SK-N-SH (cell line): Measurements from ENCODE around the gene CASTOR2. TPM values are rescaled to one million over a fixed set of nuclear protein-coding genes. Genes with fewer than 3 reads are reported as not detected.

Experiments
- CTCF ChIA-PET: fragments of 300-600, 350-600 bp; formaldehyde crosslinking; extraction: SDS; loops from one replicate; lab custom pipeline; 2021; lab: Yijun Ruan, JAX
- POLR2A ChIA-PET: fragments of 350-600 bp; sonication (Branson Sonifier 250); formaldehyde crosslinking; extraction: SDS; loops from one replicate; lab custom pipeline; 2020; ENCODE audit warnings: antibody characterized with exemption, inconsistent platforms; lab: Yijun Ruan, JAX
- DNase-seq: peaks from one replicate; pipeline ENCODE4 v3.0.0; 2012
- H2AFZ ChIP-seq: fragments of 200-600 bp; sonication (generic); 2 replicates; pipeline ENCODE4 v1.8.1; 2016; ENCODE audit warnings: antibody characterized with exemption, mild to moderate bottlenecking, low read depth
- H3F3A ChIP-seq: fragments of 200-600 bp; sonication (generic); replicated peaks from 2 replicates; pipeline ENCODE3; 2016; ENCODE audit warnings: antibody characterized with exemption, mild to moderate bottlenecking; ENCODE audit not compliant: insufficient read depth
- H3K27ac ChIP-seq, 2 experiments: fragments of 200-500 bp in 1 of 2; fragments of 200-600 bp in 1 of 2; sonication (Bioruptor generic) in 1 of 2; sonication (generic), shearing (Covaris generic) in 1 of 2; 2 replicates each; pipeline versions ENCODE4 v1.5.1 to v1.6.1; 2014 to 2016; ENCODE audit warnings: low read depth in 2 of 2, inconsistent platforms in 1 of 2, low read length in 1 of 2, mild to moderate bottlenecking in 1 of 2, mixed read lengths in 1 of 2
- H3K27me3 ChIP-seq: fragments of 200-600 bp; sonication (generic), shearing (Covaris generic); 2 replicates; pipeline ENCODE4 v1.6.1; 2016; ENCODE audit warnings: mixed run types; ENCODE audit not compliant: insufficient read depth
- H3K36me3 ChIP-seq, 2 experiments: fragments of 200-500 bp in 1 of 2; fragments of 200-600 bp in 1 of 2; sonication (Bioruptor generic) in 1 of 2; sonication (generic) in 1 of 2; replicated peaks in 1 of 2; 2 replicates each; pipeline versions ENCODE3 to v1.5.1; 2014 to 2016; ENCODE audit warnings: low read length in 1 of 2, mild to moderate bottlenecking in 1 of 2; ENCODE audit not compliant: insufficient read depth in 2 of 2, control insufficient read depth in 1 of 2
- H3K4me1 ChIP-seq, 2 experiments: fragments of 200-500 bp in 1 of 2; fragments of 200-600 bp in 1 of 2; sonication (Bioruptor generic) in 1 of 2; sonication (generic), shearing (Covaris generic) in 1 of 2; 2 replicates each; pipeline versions ENCODE4 v1.5.1 to v1.6.1; 2014 to 2016; ENCODE audit warnings: low read depth in 1 of 2, low read length in 1 of 2, mixed run types in 1 of 2; ENCODE audit not compliant: insufficient read depth in 2 of 2, control insufficient read depth in 1 of 2
- H3K4me2 ChIP-seq: fragments of 200-600 bp; sonication (generic), shearing (Covaris generic); 2 replicates; pipeline ENCODE4 v1.6.1; 2017; ENCODE audit warnings: mixed run types
- H3K4me3 ChIP-seq, 2 experiments: fragments of 200-500 bp in 1 of 2; fragments of 200-600 bp in 1 of 2; sonication (Bioruptor generic) in 1 of 2; sonication (generic), shearing (Covaris generic) in 1 of 2; 2 replicates each; pipeline versions ENCODE4 v1.5.1 to v1.8.1; 2014 to 2016; ENCODE audit warnings: low read depth in 2 of 2, inconsistent platforms in 1 of 2, low read length in 1 of 2, mild to moderate bottlenecking in 1 of 2, mixed read lengths in 1 of 2, moderate library complexity in 1 of 2
- H3K79me2 ChIP-seq: fragments of 200-600 bp; sonication (generic); 2 replicates; pipeline ENCODE4 v1.8.1; 2017; ENCODE audit warnings: mild to moderate bottlenecking; ENCODE audit not compliant: insufficient read depth
- H3K9ac ChIP-seq: fragments of 200-600 bp; sonication (generic); 2 replicates; pipeline ENCODE4 v1.6.1; 2017; ENCODE audit warnings: mixed run types
- H3K9me2 ChIP-seq: fragments of 200-600 bp; sonication (generic); 2 replicates; pipeline ENCODE4 v1.6.1; 2017; ENCODE audit warnings: mixed run types
- H3K9me3 ChIP-seq: fragments of 200-600 bp; sonication (generic); 2 replicates; pipeline ENCODE4 v1.6.1; 2017; ENCODE audit warnings: mixed run types, mild to moderate bottlenecking, moderate library complexity
- H4K20me1 ChIP-seq: fragments of 200-600 bp; sonication (generic); 2 replicates; pipeline ENCODE4 v1.6.1; 2017; ENCODE audit warnings: mild to moderate bottlenecking, mixed run types; ENCODE audit not compliant: insufficient read depth
- EP300 ChIP-seq, 2 experiments: IDR thresholded peaks; 2 replicates each; pipeline versions ENCODE4 v1.4.0 to v1.6.1; 2012; ENCODE audit warnings: borderline replicate concordance in 1 of 2, low read depth in 1 of 2, low read length in 1 of 2
- FOSL2 ChIP-seq: IDR thresholded peaks from 2 replicates; pipeline ENCODE4 v1.4.0; 2012; ENCODE audit warnings: low read depth, mild to moderate bottlenecking, moderate library complexity, borderline replicate concordance
- GABPA ChIP-seq: IDR thresholded peaks from 2 replicates; pipeline ENCODE4 v1.4.0; 2012; ENCODE audit warnings: low read depth, mild to moderate bottlenecking
- IRF3 ChIP-seq: fragments of 150-350 bp; IDR thresholded peaks from 2 replicates; pipeline ENCODE4 v1.6.1; 2016; ENCODE audit warnings: mild to moderate bottlenecking, low read depth, low read length
- JUND ChIP-seq: IDR thresholded peaks from 2 replicates; pipeline ENCODE4 v1.4.0; 2012
- MXI1 ChIP-seq: IDR thresholded peaks from 2 replicates; pipeline ENCODE4 v1.6.1; 2012; ENCODE audit warnings: mild to moderate bottlenecking, low read depth, low read length, improper control_type of control experiment
- NFIC ChIP-seq: IDR thresholded peaks from 2 replicates; pipeline ENCODE4 v1.4.0; 2012; ENCODE audit warnings: borderline replicate concordance
- POLR2AphosphoS5 ChIP-seq: IDR thresholded peaks from 2 replicates; pipeline ENCODE4 v1.6.1; 2012; ENCODE audit warnings: low read depth, low read length
- RAD21 ChIP-seq: IDR thresholded peaks from 2 replicates; pipeline ENCODE4 v1.6.1; 2012; ENCODE audit warnings: mild to moderate bottlenecking, low read length
- REST ChIP-seq: IDR thresholded peaks from 2 replicates; pipeline ENCODE4 v1.6.1; 2012; ENCODE audit warnings: mild to moderate bottlenecking, low read depth, low read length, moderate library complexity
- RXRA ChIP-seq: IDR thresholded peaks from 2 replicates; pipeline ENCODE4 v1.4.0; 2012; ENCODE audit warnings: low read depth, mild to moderate bottlenecking, borderline replicate concordance
- SIN3A ChIP-seq: IDR thresholded peaks from 2 replicates; pipeline ENCODE4 v1.6.1; 2012; ENCODE audit warnings: low read depth, mild to moderate bottlenecking, low read length, moderate library complexity, borderline replicate concordance
- TAF1 ChIP-seq: IDR thresholded peaks from 2 replicates; pipeline ENCODE4 v1.6.1; 2012; ENCODE audit warnings: low read depth, mild to moderate bottlenecking, low read length, moderate library complexity, borderline replicate concordance
- TCF12 ChIP-seq: IDR thresholded peaks from 2 replicates; pipeline ENCODE4 v1.4.0; 2012
- TEAD4 ChIP-seq: IDR thresholded peaks from 2 replicates; pipeline ENCODE4 v1.4.0; 2012; ENCODE audit warnings: mild to moderate bottlenecking, borderline replicate concordance; ENCODE audit not compliant: insufficient read depth
- YY1 ChIP-seq: IDR thresholded peaks from 2 replicates; pipeline ENCODE4 v1.4.0; 2012; ENCODE audit warnings: low read depth, mild to moderate bottlenecking
- WGBS: methylation state at CpG from one replicate; pipeline ENCODE4 v1.1.6; 2017; ENCODE audit warnings: low lambda C conversion rate; 5-methylcytosine and 5-hydroxymethylcytosine counted together
- polyA plus RNA-seq, 3 experiments: library from polyadenylated mRNA; depleted of rRNA; stranded (reverse); fragments of >200 nt; gene quantifications; 2 replicates each; pipeline ENCODE4 v1.2.3, GENCODE V29; 2012
- TF ChIP-seq, protein P1 (sequence below): IDR thresholded peaks from 2 replicates; pipeline ENCODE4; 2012
- TF ChIP-seq, protein P2 (sequence below): IDR thresholded peaks from 2 replicates; pipeline ENCODE4 v1.4.0; 2012; ENCODE audit warnings: low read depth

CASTOR2 gene
- polyA plus RNA-seq, 1 of the 3 experiments (the other 2 are of a cell fraction), result 5.4 TPM

GRCh38 chr7:75054744-75055143 lies 90.2 kb downstream of the CASTOR2 start:
- H4K20me1 ChIP-seq, result peaks cover 5% of the 10 kb centered on the region; the same call in 1 of the 2 replicates
- ChIA-PET CTCF (interaction anchor here (1.2 to 1.3 kb wide), 3 partner anchors 9 to 708 kb away, joined by 3 to 7 read pairs (median 4); no protein-coding TSS in a partner anchor), POLR2A (no interaction called here)
- H3K4me1 ChIP-seq, result peaks cover 10 to 17% of the 10 kb centered on the region in 2 experiments; a peak in 2 of 4 replicates
- H3K36me3 ChIP-seq, result peaks cover 49 to 50% of the 10 kb centered on the region in 2 experiments
- peak overlapping the region; percentile 68 to 83 for H3K27ac ChIP-seq
- 0 out of 2 replicates have a peak overlapping the region, but pooled peaks have one; percentile 25 for H3K9ac ChIP-seq
- H3K27me3 ChIP-seq, result no peaks in the 10 kb centered on the region
- H2AFZ ChIP-seq, result no peak overlapping the region
- TF ChIP-seq, protein P1, sequence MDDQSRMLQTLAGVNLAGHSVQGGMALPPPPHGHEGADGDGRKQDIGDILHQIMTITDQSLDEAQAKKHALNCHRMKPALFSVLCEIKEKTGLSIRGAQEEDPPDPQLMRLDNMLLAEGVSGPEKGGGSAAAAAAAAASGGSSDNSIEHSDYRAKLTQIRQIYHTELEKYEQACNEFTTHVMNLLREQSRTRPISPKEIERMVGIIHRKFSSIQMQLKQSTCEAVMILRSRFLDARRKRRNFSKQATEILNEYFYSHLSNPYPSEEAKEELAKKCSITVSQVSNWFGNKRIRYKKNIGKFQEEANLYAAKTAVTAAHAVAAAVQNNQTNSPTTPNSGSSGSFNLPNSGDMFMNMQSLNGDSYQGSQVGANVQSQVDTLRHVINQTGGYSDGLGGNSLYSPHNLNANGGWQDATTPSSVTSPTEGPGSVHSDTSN, result peak; percentile 79
- TF ChIP-seq JUND (peak; percentile 72), FOSL2 (peak; percentile 82), MXI1 (peak; percentile 75), SIN3A (peak; percentile 94), TEAD4 (peak; percentile 83), NFIC (peak; percentile 93), GABPA (no peak), RAD21 (no peak), TAF1 (0 out of 2 replicates have a peak, but pooled peaks have one; percentile 39), POLR2AphosphoS5 (peak; percentile 13; the same call in 1 of the 2 replicates), RXRA (no peak), EP300 (IDR thresholded peaks at IDR 0.05; ENCODE audit: borderline replicate concordance in 1 of 2, low read depth in 1 of 2, low read length in 1 of 2) (peak in 1 of 2 experiments; percentile 45; a peak in 1 of 4 replicates), TCF12 (peak; percentile 93), IRF3 (no peak), YY1 (peak; percentile 81), REST (0 out of 2 replicates have a peak, but pooled peaks have one; percentile 45)
- TF ChIP-seq, protein P2, sequence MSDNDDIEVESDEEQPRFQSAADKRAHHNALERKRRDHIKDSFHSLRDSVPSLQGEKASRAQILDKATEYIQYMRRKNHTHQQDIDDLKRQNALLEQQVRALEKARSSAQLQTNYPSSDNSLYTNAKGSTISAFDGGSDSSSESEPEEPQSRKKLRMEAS, result peak; percentile 96
- TF ChIP-seq, all 33 proteins: peak for 14
- DNase-seq, result no peak
- 14% methylated on average over 3 of the region's 3 CpGs for WGBS
- no peaks in the 10 kb centered on the region for H3K79me2 ChIP-seq
- H3K4me3 ChIP-seq, result no peak overlapping the region
- no peaks in the 10 kb centered on the region for H3K9me3 ChIP-seq
- no peaks in the 10 kb centered on the region for H3K9me2 ChIP-seq
- peaks cover 39% of the 10 kb centered on the region for H3F3A ChIP-seq
- peak overlapping the region; percentile 41; the same call in 1 of the 2 replicates for H3K4me2 ChIP-seq
